ENCODE results near the gene ITSN1.

- TF ChIP-seq, protein P1, sequence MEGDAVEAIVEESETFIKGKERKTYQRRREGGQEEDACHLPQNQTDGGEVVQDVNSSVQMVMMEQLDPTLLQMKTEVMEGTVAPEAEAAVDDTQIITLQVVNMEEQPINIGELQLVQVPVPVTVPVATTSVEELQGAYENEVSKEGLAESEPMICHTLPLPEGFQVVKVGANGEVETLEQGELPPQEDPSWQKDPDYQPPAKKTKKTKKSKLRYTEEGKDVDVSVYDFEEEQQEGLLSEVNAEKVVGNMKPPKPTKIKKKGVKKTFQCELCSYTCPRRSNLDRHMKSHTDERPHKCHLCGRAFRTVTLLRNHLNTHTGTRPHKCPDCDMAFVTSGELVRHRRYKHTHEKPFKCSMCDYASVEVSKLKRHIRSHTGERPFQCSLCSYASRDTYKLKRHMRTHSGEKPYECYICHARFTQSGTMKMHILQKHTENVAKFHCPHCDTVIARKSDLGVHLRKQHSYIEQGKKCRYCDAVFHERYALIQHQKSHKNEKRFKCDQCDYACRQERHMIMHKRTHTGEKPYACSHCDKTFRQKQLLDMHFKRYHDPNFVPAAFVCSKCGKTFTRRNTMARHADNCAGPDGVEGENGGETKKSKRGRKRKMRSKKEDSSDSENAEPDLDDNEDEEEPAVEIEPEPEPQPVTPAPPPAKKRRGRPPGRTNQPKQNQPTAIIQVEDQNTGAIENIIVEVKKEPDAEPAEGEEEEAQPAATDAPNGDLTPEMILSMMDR (IDR thresholded peaks at IDR 0.05) = no peak
- no peak for TF ChIP-seq POLR2A (IDR thresholded peaks at IDR 0.05)
These were observed 166.5 kb downstream of the ITSN1 start for GRCh38 chr21:33808715-33809367.
